ENCODE results near the gene IFT43.
A peak's percentile ranks its signal among the peaks of the same experiment; 100 is the strongest.

IFT43 gene

GRCh38 chr14:76129851-76130576 is 144.5 kb downstream of the IFT43 start:
- no peak for DNase-seq (ENCODE audit: low read depth)

GRCh38 chr14:76131071-76131965 is 145.8 kb downstream of the IFT43 start:
- TF ChIP-seq CTCF (conservative IDR thresholded peaks at IDR 0.05; ENCODE audit: control insufficient read depth, insufficient read depth, low read depth, low read length): no peak
- no peak for DNase-seq (ENCODE audit: low read depth)

More at GRCh38 chr14:76129851-76130576, 144.5 kb downstream of the IFT43 start:
- H3K4me3 ChIP-seq (ENCODE audit: control insufficient read depth, low read depth, low read length): no peak overlapping the region
- TF ChIP-seq CTCF (conservative IDR thresholded peaks at IDR 0.05; ENCODE audit: control insufficient read depth, insufficient read depth, low read depth, low read length): no peak

GRCh38 chr14:76133103-76133502 is 147.5 kb downstream of the IFT43 start:
- no peak for TF ChIP-seq CTCF (conservative IDR thresholded peaks at IDR 0.05; ENCODE audit: control insufficient read depth, insufficient read depth, low read depth, low read length)
- peak; percentile 27 for DNase-seq (ENCODE audit: low read depth)
- H3K4me3 ChIP-seq (ENCODE audit: control insufficient read depth, low read depth, low read length): no peak overlapping the region

More at GRCh38 chr14:76131071-76131965, 145.8 kb downstream of the IFT43 start:
- H3K4me3 ChIP-seq (ENCODE audit: control insufficient read depth, low read depth, low read length): no peak overlapping the region
